OCI-LY1 (cell line): ENCODE measurements around the gene PMAIP1.

Source experiments
- H2AFZ ChIP-seq: fragments of 200-600 bp; sonication (generic), shearing (Covaris generic); 2 replicates; pipeline ENCODE4 v1.6.0; 2014; ENCODE audit warnings: antibody characterized with exemption, mild to moderate bottlenecking, low read length
- H3F3A ChIP-seq: fragments of 200-600 bp; sonication (generic), shearing (Covaris generic); 2 replicates; pipeline ENCODE4 v1.6.0; 2014; ENCODE audit warnings: mild to moderate bottlenecking, antibody characterized with exemption, low read length, moderate library complexity; ENCODE audit not compliant: insufficient read depth
- H3K27ac ChIP-seq: fragments of 200-600 bp; sonication (generic); 2 replicates; pipeline ENCODE4 v1.5.1; 2014; ENCODE audit warnings: low read length, mixed run types, mild to moderate bottlenecking, low read depth; ENCODE audit not compliant: poor library complexity, severe bottlenecking
- H3K27me3 ChIP-seq: fragments of 200-600 bp; sonication (generic); 2 replicates; pipeline ENCODE4 v1.6.0; 2014; ENCODE audit warnings: antibody characterized with exemption, mild to moderate bottlenecking, low read length, moderate library complexity; ENCODE audit not compliant: insufficient read depth
- H3K36me3 ChIP-seq: fragments of 200-600 bp; sonication (generic); 2 replicates; pipeline ENCODE4 v1.6.1; 2014; ENCODE audit warnings: mild to moderate bottlenecking, antibody characterized with exemption, low read length, moderate library complexity, mixed read lengths; ENCODE audit not compliant: insufficient read depth
- H3K4me1 ChIP-seq: fragments of 200-600 bp; sonication (generic); 2 replicates; pipeline ENCODE4 v1.5.1; 2014; ENCODE audit warnings: mild to moderate bottlenecking, low read length, moderate library complexity; ENCODE audit not compliant: insufficient read depth, severe bottlenecking
- H3K4me2 ChIP-seq: fragments of 200-600 bp; sonication (generic), shearing (Covaris generic); 2 replicates; pipeline ENCODE4 v1.6.1; 2014; ENCODE audit warnings: low read length
- H3K4me3 ChIP-seq: fragments of 200-600 bp; sonication (generic); 2 replicates; pipeline ENCODE4 v1.5.1; 2014; ENCODE audit warnings: low read length, low read depth, mild to moderate bottlenecking, mixed read lengths; ENCODE audit not compliant: poor library complexity, severe bottlenecking
- H3K79me2 ChIP-seq: fragments of 200-600 bp; shearing (Covaris generic); 2 replicates; pipeline ENCODE4 v1.6.1; 2016; ENCODE audit warnings: mixed run types, low read length, mixed read lengths; ENCODE audit not compliant: insufficient read depth
- H3K9ac ChIP-seq: fragments of 200-600 bp; sonication (generic), shearing (Covaris generic); 2 replicates; pipeline ENCODE4 v1.6.1; 2014; ENCODE audit warnings: mild to moderate bottlenecking, low read length, mixed read lengths
- H3K9me2 ChIP-seq: fragments of 200-600 bp; sonication (generic), shearing (Covaris generic); 2 replicates; pipeline ENCODE4 v1.6.1; 2014; ENCODE audit warnings: low read depth, mild to moderate bottlenecking, low read length, mixed read lengths
- H3K9me3 ChIP-seq: fragments of 200-600 bp; shearing (Covaris generic); 2 replicates; pipeline ENCODE4 v1.6.1; 2014; ENCODE audit warnings: low read length, mixed read lengths
- H4K20me1 ChIP-seq: fragments of 200-600 bp; sonication (generic), shearing (Covaris generic); 2 replicates; pipeline ENCODE4 v1.6.0; 2016; ENCODE audit warnings: mild to moderate bottlenecking, low read length; ENCODE audit not compliant: insufficient read depth
- EZH2 ChIP-seq: fragments of 200-600 bp; sonication (generic), shearing (Covaris generic); IDR thresholded peaks from 2 replicates; pipeline ENCODE4 v1.8.0; 2017; ENCODE audit warnings: borderline replicate concordance, mixed run types, mild to moderate bottlenecking, antibody characterized with exemption, low read length, moderate library complexity, mixed read lengths
- TF ChIP-seq, protein P1 (sequence below): fragments of 200-600 bp; sonication (generic), shearing (Covaris generic); IDR thresholded peaks from 2 replicates; pipeline ENCODE4 v1.5.1; 2017; ENCODE audit warnings: mild to moderate bottlenecking, antibody characterized with exemption, low read length, moderate library complexity, mixed read lengths

PMAIP1 gene

GRCh38 chr18:59929621-59930295, 30.0 kb downstream of the PMAIP1 start:
- no peaks in the 10 kb centered on the region for H3F3A ChIP-seq
- no peaks in the 10 kb centered on the region for H3K9me2 ChIP-seq
- no peaks in the 10 kb centered on the region for H4K20me1 ChIP-seq
- no peak overlapping the region for H3K4me2 ChIP-seq
- H3K27ac ChIP-seq, result no peak overlapping the region
- TF ChIP-seq EZH2, result no peak
- TF ChIP-seq, protein P1, sequence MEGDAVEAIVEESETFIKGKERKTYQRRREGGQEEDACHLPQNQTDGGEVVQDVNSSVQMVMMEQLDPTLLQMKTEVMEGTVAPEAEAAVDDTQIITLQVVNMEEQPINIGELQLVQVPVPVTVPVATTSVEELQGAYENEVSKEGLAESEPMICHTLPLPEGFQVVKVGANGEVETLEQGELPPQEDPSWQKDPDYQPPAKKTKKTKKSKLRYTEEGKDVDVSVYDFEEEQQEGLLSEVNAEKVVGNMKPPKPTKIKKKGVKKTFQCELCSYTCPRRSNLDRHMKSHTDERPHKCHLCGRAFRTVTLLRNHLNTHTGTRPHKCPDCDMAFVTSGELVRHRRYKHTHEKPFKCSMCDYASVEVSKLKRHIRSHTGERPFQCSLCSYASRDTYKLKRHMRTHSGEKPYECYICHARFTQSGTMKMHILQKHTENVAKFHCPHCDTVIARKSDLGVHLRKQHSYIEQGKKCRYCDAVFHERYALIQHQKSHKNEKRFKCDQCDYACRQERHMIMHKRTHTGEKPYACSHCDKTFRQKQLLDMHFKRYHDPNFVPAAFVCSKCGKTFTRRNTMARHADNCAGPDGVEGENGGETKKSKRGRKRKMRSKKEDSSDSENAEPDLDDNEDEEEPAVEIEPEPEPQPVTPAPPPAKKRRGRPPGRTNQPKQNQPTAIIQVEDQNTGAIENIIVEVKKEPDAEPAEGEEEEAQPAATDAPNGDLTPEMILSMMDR, result no peak
- no peak overlapping the region for H3K4me3 ChIP-seq
- H3K9ac ChIP-seq, result no peak overlapping the region
- no peaks in the 10 kb centered on the region for H3K9me3 ChIP-seq
- H2AFZ ChIP-seq, result no peak overlapping the region
- peaks cover 30% of the 10 kb centered on the region for H3K4me1 ChIP-seq
- H3K79me2 ChIP-seq, result no peaks in the 10 kb centered on the region
- H3K36me3 ChIP-seq, result no peaks in the 10 kb centered on the region
- no peaks in the 10 kb centered on the region for H3K27me3 ChIP-seq

GRCh38 chr18:59932401-59932800, 32.6 kb downstream of the PMAIP1 start:
- H3F3A ChIP-seq, result no peaks in the 10 kb centered on the region
- H3K27ac ChIP-seq, result no peak overlapping the region
- no peak overlapping the region for H2AFZ ChIP-seq
- H3K36me3 ChIP-seq, result no peaks in the 10 kb centered on the region
- H3K27me3 ChIP-seq, result no peaks in the 10 kb centered on the region
- no peaks in the 10 kb centered on the region for H3K9me3 ChIP-seq
- no peaks in the 10 kb centered on the region for H4K20me1 ChIP-seq
- H3K4me1 ChIP-seq, result peaks cover 28% of the 10 kb centered on the region
- no peaks in the 10 kb centered on the region for H3K79me2 ChIP-seq
- H3K9ac ChIP-seq, result no peak overlapping the region
- no peak for TF ChIP-seq EZH2
- TF ChIP-seq, protein P1, result no peak
- H3K4me2 ChIP-seq, result no peak overlapping the region
- H3K4me3 ChIP-seq, result no peak overlapping the region
- H3K9me2 ChIP-seq, result no peaks in the 10 kb centered on the region

DNA sequence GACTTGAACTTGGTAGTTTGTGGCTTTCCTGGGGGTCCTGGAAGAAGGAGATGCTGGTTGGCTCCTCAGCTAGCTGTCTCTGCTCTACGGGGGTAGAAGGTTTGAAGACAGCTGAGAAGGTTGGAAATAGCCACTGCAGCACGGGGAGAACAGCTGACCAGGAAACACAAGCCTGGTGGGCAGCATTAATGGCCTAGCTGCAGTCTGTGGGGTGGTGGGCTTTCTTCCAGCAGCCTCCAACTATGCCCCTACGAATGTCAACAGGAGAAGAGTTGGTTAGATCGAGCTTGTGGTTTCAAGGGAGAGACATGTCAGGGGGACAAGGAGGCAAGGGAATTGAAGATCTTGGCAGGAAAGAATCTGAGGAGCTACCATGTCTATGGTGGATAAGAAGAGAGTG, 38.9 kb downstream of the PMAIP1 start:
- no peak for TF ChIP-seq EZH2
- TF ChIP-seq, protein P1, result no peak
- H3K4me2 ChIP-seq, result no peak overlapping the region
- H3K27me3 ChIP-seq, result no peaks in the 10 kb centered on the region
- H3K9ac ChIP-seq, result no peak overlapping the region
- no peaks in the 10 kb centered on the region for H3K9me3 ChIP-seq
- 0 out of 2 replicates have a peak, but pooled peaks cover 4% of the 10 kb centered on the region for H3F3A ChIP-seq
- H3K9me2 ChIP-seq, result no peaks in the 10 kb centered on the region
- no peaks in the 10 kb centered on the region for H4K20me1 ChIP-seq
- no peak overlapping the region for H2AFZ ChIP-seq
- H3K79me2 ChIP-seq, result no peaks in the 10 kb centered on the region
- no peak overlapping the region for H3K27ac ChIP-seq
- H3K4me1 ChIP-seq, result peaks cover 27% of the 10 kb centered on the region
- H3K4me3 ChIP-seq, result no peak overlapping the region
- no peaks in the 10 kb centered on the region for H3K36me3 ChIP-seq
